ENCODE data around the gene GLRX5.

The GLRX5 gene

GRCh38 chr14:95537298-95538089, 2.6 kb downstream of the GLRX5 start:
- DNase-seq: no peak

DNA sequence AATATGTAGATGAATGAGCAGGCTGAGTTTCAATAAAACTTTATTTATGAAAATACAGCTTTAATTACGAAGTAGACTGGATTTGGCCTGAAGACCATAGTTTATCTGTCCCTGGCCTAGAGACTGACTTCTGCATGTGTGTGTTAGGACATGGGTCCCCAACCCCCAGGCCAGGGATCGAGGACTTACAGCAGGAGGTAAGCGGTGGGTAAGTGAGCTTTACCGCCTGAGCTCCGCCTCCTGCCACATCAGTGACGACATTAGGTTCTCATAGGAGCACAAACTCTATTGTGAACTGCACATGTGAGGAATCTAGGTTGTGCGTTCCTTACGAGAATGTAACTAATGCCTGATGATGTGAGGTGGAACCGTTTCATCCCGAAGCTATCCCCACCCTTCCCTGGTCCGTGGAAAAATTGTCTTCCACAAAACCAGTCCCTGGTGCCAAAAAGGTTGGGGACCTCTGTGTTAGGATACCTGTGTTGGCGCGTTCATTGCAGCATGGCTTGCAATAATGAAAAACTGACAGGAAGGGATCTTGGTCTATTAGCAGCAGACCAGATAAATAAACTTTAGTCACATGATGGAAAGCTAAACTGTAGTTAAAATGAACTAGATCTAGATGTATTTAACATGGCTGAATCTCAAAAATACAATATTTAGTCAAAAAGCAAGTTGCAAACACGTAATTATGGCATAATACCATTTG, 4.1 kb downstream of the GLRX5 start:
- DNase-seq: no peak

DNA sequence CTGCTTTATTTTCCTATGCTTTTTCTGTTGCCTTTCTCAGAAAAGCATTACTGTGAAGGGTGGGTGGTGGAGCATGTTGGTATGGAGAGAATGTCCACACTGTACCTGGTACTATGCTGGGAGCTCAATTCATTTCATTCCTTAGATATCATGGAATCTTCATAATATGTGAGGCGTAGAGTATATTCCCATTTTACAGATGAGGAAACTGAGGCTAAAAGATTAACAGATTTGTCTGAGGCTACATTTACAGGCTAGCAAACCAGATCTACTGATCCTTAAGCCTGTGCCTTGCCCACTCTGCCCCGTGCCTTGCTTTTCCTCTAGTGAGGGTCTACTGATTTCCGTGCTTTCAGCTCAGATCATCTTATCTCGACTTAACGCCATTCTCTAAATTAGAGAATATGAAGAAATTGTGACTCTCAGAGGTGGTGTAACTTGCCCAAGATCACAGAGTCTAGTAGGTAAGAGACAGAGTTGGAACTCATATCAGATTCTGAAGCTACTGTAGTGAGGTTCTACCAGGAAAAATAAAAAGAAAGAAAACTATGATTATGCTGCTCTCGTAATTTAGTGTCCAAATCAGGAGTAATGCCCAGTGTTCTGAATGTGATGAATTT, 5.5 kb downstream of the GLRX5 start:
- DNase-seq: no peak

GRCh38 chr14:95541346-95541745, 6.5 kb downstream of the GLRX5 start:
- no peak for DNase-seq

- no peak for DNase-seq
Observed at GRCh38 chr14:95541932-95542930, 7.4 kb downstream of the GLRX5 start.

DNA sequence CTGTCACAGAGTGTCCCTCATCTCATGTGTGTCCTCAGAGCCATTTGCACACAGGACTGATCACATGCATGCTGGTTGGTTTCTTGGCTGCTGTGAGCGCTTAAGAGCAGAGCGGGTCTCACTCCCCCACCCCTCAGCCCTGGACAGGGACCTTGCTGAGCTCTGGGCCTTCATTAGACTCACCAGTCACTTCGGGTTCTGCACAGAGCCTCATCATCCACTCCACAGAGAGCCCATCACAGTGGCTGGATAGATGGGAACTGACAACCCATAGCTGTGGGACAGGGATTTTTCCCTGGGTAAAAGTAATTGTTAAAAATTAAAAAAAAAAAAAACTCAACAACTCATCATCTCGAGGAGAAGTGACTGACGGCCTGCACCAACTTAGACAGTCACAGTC, 8.2 kb downstream of the GLRX5 start:
- no peak for DNase-seq

- no peak for DNase-seq
Observed at GRCh38 chr14:95544588-95544987, 9.7 kb downstream of the GLRX5 start.

GRCh38 chr14:95545515-95546168, 10.8 kb downstream of the GLRX5 start:
- DNase-seq: peak; percentile 50

- no peak for DNase-seq
Observed at GRCh38 chr14:95547272-95547625, 12.4 kb downstream of the GLRX5 start.

DNA sequence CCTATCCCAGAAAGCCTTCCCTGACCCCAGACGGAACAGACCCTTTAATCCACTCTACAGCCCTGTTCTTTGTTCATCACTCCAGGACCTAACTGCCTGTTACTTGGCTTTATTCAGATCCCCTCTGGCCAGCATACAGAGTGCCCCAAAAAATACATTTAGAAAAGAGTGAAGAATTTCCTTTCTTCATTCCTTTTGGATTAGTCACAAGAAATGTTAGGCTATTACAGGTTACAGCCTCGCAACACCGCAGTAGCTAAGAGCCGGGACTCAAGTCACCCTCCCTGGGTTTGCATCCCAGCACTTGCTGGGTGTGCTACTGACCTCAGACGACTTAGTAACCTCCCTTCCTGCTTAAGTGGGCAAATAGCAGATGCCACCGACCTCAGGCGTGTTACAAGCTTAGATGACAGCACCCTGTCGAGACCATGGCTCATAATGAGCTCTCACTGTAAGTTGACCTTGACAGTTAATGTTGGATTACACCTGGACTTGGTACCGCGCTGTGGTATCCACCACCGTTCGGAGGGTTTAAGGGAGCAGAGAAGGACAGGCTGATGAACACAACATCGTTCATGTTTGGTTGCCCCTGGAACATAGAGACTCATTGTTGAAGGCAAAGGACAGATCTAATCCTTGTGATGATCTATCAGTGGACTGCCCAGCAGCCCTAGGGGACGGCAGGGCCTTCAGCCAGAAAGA, 12.9 kb downstream of the GLRX5 start:
- DNase-seq: no peak

GRCh38 chr14:95548328-95548929, 13.6 kb downstream of the GLRX5 start:
- no peak for DNase-seq

DNA sequence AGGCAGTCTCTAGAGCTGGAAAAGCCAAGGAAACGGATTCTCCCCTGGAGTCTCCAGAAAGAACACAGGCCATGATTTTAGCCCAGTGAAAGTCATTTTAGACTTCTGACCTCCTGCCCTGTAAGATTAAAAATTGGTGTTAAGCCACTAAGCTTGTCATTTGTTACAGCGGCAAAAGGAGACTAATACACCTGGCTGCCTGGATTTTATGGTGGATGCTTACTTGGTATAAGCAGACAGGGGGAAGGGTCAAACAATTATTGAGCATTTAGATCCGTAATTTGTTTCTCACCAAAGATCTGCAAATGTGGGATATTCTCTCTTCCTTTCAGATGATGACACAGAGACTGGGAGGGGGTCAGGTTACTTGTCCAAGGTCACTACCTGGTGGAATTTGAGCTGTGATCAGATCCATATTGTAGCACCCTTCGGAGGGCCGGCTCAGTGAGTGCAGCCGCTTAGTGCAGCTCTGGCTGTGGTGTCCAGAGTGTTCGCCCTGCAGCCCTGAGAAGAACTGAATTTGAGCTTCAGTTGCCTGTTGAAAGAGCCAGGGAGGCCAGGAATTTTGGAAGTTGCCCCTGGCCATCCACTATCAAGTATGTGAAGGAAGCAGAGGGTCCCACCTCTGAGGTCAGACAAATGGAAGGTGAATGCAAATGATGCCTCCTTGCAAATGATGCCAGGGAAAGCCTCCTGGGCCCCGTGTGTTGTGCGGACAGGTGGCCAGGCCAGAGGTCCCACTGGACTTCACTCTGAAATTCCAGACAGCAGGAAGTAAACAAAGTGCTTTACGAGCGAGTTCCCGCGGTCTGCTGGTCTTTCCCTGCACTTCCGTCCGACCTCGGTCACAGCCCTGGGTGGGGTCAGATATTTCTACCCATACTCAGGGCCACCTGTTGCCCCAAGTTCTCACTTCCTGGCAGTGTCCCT, 15.1 kb downstream of the GLRX5 start:
- DNase-seq: no peak

DNA sequence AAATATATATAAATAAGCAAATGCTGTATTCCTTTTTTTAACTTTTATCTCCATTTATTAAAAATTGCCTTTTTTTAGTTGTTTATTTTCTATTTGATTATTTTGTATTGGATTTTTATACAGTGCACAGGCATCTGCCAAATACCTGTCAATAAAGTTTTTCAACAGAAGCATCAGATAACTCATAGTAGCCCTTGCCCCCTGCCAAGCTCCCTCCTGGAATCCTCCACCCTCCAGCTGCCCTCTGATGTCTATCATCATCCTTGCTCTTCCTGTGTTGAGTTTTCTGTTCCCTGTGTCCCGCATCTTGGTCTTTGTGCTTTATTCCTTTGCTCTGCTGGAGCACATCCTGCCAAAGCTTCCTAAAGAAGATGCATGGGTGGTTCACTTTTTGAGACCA, 16.6 kb downstream of the GLRX5 start:
- DNase-seq: no peak

- no peak for DNase-seq
Observed at GRCh38 chr14:95553141-95553540, 18.3 kb downstream of the GLRX5 start.

- DNase-seq: no peak
Observed at GRCh38 chr14:95555053-95555452, 20.2 kb downstream of the GLRX5 start.

GRCh38 chr14:95557291-95557690, 22.4 kb downstream of the GLRX5 start:
- DNase-seq: no peak

DNA sequence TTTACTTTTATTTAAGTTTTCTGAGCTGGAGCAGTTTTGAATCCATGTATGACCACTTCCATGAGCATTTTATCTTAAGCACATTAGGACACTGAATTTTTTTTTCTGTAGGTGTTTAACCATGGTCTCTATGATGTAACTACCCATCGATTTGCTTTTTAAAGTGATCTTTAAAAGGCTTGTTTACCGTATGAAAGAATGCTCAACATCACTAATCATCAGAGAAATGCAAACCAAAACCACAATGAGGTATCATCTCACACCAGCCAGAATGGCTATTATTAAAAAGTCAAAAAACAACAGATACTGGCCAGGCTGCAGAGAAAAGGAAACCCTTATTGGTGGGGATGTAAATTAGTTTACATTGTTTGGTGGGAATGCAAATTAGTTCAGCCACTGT, 23.0 kb downstream of the GLRX5 start:
- no peak for DNase-seq

DNA sequence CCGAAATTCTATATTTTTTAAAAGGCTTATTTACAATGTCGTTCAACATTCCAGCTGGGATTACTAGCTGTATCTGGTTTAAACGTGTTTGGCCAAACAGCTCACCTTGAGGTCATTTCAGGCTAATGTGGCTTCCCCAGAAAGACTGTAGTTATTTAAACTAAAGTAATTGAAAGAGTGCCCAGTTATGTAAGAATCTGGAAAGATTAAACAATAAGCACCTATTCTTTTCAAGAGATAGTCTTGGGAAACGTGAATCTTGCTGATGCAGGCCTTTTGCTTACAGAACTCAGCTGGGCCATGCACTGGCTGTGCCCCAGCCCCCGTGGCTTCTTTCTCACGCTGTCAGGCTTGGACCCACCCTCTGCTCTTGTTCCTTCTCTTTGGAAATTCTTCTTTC, 24.4 kb downstream of the GLRX5 start:
- no peak for DNase-seq

- DNase-seq: peak; percentile 58
Observed at GRCh38 chr14:95561001-95561412, 26.2 kb downstream of the GLRX5 start.
